GM12872 (cell line): ENCODE data around the gene GABRD.

Experiments
- TF ChIP-seq, protein P1 (sequence below): IDR thresholded peaks from 3 replicates; pipeline ENCODE4 v1.5.1; 2011; ENCODE audit warnings: low read depth, mild to moderate bottlenecking, low read length, moderate library complexity; ENCODE audit not compliant: insufficient read depth

GABRD gene

DNA sequence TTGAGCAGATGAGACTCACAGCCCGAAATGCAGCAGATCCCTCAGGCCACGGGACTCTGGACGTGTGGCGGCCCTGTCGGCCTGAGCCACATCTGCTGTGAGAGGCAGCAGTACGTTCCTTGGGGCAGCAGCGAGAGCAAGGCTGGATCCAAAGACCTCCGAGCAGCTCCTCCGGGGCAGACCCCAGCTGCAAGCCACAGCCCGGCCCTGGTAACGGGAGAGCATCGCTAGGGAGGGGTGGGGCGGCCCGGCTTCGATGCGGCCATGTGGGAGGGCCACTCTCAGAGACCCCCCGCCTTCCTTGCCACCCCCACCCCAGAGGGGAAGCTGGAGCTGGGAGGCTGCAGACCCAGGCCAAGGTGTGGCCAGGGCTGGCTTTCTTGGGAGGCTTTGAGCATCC is 48.8 kb downstream of the GABRD start:
- TF ChIP-seq, protein P1, sequence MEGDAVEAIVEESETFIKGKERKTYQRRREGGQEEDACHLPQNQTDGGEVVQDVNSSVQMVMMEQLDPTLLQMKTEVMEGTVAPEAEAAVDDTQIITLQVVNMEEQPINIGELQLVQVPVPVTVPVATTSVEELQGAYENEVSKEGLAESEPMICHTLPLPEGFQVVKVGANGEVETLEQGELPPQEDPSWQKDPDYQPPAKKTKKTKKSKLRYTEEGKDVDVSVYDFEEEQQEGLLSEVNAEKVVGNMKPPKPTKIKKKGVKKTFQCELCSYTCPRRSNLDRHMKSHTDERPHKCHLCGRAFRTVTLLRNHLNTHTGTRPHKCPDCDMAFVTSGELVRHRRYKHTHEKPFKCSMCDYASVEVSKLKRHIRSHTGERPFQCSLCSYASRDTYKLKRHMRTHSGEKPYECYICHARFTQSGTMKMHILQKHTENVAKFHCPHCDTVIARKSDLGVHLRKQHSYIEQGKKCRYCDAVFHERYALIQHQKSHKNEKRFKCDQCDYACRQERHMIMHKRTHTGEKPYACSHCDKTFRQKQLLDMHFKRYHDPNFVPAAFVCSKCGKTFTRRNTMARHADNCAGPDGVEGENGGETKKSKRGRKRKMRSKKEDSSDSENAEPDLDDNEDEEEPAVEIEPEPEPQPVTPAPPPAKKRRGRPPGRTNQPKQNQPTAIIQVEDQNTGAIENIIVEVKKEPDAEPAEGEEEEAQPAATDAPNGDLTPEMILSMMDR = no peak

DNA sequence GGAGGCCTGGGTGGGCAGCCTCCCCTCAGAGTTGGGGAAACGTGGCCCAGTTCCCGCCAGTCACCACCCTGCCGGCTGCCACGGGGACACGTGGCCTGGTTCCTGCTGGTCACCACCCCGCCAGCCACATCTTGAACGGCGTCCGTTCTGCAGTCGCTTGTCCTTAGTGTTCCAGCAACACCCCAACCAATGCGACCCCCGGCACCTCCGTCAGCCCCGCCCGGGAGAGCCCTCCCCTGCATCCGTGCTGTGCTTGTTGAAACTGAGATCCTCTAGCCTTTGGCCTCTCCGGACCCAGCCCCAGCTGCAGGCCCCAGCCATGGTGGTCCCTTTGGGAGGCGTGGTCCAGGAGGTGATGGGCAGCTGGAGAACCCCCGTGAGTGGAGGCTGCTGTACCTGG is 49.8 kb downstream of the GABRD start:
- TF ChIP-seq, protein P1 = no peak

DNA sequence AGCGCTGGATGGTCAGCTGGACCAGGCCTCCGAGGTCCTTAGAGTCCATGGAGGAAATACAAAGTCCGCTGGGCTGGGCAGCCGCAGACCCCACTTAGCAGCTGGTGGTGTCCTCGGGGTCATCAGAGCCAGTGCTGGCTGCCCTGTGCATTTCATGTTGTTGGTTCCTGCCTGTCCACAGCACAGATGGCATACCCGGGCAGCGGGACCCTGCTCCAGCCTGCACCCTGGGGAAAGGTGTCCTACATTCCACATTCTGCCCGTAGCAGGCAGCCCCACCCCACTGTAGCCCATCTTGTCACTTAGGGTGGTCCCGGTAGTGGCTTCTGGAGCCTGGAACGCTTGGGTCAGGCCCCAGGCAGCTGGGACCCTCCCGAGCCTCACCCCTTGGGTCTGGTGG is 50.9 kb downstream of the GABRD start:
- TF ChIP-seq, protein P1 = no peak

DNA sequence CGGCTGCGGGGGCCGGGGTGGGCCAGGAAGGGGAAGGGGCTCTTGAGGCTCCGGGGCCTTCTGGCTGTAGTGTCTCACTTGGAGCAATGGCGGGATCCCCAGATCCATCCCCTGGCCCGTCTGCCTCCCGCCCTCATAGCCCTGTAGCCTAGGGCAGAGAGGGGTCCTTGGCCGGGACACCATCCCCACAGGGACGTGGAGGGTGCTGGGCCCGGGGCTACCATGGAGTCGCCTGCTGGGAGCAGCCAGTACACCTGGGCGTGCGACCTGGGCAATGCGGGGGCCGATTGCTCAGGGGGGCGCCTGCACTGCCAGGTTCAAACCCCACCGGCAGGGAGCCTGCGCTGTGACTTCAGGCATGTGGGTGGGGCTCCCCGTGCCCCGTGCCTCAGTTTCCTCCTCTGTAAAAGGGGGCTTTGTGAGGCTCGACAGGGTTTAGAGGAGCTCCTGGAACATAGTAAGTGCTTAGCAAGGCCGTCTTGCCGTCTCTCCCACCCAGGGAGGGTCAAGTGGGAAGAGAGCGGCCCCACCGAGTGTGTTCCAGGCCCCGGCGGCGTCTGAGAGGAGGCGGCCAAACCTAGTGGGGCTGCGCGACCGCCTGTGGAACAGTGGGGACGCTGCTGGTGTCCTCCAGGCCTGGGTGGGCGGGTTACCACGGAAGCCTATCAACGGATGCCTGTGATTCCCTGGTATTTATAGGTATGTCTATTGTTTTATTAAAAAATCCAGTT is 51.8 kb downstream of the GABRD start:
- TF ChIP-seq, protein P1 = no peak

DNA sequence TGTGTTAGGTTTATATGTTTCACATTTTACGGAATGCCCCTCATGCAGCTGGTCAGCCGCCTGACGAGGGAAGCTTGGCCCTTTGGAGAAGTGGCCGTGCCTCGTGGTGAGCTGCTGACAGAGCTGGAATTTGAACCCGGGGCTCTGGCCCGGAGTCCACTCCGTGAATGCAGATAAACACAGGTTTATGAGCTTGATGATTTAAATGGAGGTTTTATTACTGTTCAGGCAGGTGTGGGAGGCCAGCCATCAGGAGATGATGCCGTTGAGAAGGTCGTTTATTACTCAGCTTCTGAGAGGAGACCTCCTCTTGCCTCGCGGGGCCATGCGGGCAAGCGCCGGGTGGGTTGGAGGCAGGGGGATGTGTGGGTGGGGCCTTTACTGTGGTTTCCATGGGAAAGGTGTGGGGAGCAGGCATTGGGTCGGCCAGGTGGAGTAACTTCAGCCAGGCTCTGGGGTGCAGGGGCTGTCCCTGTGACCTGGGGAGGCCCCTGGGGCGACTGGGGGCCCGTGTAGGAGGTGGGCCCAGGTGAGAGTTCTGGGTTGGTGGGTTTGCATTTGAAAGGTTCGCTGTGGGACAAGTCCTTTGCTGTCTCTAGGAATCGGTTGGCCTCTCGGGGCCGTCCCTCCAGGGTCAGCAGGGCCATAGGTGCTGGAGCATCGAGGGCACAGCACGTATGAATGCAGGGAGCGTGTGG is 53.1 kb downstream of the GABRD start:
- TF ChIP-seq, protein P1 = no peak

DNA sequence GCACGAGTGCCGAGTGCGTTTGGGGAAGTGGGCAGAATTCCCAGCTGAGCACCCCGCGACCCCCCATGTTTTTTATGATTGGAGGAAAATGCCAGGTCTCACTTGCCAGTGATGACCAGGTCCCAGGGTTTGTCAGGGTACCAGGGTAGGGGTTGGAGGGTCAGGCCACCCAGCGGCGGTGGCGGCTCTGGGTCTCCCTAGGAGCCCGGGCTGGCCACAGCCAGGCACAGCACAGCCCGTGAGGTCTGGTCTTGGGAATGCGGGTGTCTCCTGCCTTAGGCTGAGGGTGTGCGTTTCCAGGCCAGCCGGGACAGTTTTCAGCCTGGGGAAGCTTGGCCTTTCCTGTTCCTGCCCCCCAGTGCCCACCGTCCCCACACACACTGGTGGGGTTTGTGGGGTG is 53.7 kb downstream of the GABRD start:
- TF ChIP-seq, protein P1 = no peak

DNA sequence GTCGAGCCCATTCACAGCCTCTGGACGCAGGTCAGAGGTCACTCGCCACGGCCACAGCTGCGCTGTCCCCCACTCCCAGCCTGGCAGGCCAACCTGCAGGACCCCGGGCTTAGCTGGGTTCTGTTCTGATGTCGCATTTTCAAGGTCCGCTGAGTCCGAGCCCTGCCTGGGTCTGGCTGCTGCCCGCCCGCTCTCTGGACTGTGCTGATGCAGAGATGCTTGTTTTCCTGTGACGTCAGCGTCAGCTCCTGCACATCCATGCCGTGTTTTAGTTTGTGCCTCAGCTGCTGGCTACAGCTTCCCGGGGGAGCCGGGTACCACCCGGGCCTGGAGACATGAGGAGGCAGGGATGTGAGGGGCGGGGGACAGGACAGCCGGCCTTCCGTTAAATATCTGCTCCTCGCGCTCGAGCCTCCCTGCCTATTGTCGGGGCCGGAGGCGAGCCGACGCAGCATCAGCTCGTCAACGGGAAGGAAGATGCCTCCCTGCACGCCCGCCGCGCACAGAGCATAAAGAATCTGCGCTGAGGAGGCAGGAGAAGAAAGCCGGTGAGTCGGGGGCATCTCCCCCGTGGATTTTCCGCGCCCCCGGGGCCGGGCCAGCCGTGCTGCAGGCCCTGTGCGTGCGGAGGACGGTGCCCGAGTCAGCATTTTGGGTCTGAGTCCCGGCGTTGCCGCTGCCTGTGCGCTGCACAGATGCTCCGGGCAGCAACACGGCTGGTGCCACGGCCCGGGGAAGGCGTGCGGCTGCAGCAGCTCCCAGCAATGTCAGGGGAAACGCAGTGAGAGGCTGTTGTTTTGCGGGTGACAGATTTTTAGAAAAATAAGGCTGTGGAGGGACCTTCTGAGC is 54.5 kb downstream of the GABRD start:
- TF ChIP-seq, protein P1 = no peak
